ENCODE measurements around the gene PRELID3B.

DNA sequence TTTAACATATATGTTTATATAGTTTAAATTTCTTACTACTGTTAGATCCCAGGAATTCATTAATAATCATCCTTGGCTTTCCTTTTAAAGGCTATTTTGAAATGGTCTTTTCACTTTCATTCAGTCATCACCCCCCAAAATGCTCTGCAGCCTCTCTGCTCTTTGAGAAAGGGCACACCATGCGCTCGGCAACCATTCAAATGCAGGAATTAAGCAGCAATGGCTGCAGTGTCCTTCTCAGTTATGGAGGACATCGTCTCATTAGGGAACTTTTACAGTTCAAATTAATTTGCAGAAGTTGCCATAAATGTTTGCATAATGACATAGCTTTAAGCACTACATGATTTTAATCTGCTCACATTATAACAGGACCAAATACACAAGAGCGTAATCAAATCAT, 17.1 kb downstream of the PRELID3B start:
- TF ChIP-seq CTCF (IDR thresholded peaks at IDR 0.05), result no peak
- no peak for TF ChIP-seq POLR2A (IDR thresholded peaks at IDR 0.05)
- TF ChIP-seq POLR2AphosphoS5 (IDR thresholded peaks at IDR 0.05), result no peak
